K562 (cell line): Measurements from ENCODE around the gene TFE3. TPM values are rescaled to one million over a fixed set of nuclear protein-coding genes. Genes with fewer than 3 reads are reported as not detected.

Experiments
- BCLAF1 ChIP-seq, 2 experiments: fragments of 450-650 bp in 1 of 2; IDR thresholded peaks; 2 replicates each; pipeline ENCODE4 v1.6.1; 2011 to 2017; ENCODE audit warnings: low read depth in 2 of 2, antibody characterized with exemption in 1 of 2, borderline replicate concordance in 1 of 2, low read length in 1 of 2, mild to moderate bottlenecking in 1 of 2, mixed read lengths in 1 of 2; ENCODE audit not compliant: control insufficient read depth in 1 of 2
- BCOR ChIP-seq: fragments of 450-650 bp; IDR thresholded peaks from 2 replicates; pipeline ENCODE4 v1.6.1; 2016
- CEBPB ChIP-seq: fragments of 450-650 bp; IDR thresholded peaks from 2 replicates; pipeline ENCODE4 v1.6.1; 2016; ENCODE audit warnings: missing genetic modification characterization, missing compliant biosample characterization
- CEBPG ChIP-seq, 3 experiments: fragments of 200-800 bp in 1 of 3; sonication (Bioruptor generic) in 1 of 3; sonication (generic) in 1 of 3; formaldehyde crosslinking in 1 of 3; IDR thresholded peaks in 2 of 3; conservative IDR thresholded peaks in 1 of 3; 2 replicates each; pipeline versions ENCODE4 v1.6.1 to v1.8.0; 2016 to 2022; ENCODE audit warnings: missing compliant biosample characterization in 2 of 3, missing genetic modification characterization in 2 of 3, mild to moderate bottlenecking in 1 of 3, missing genetic modification reagents in 1 of 3
- CHD4 ChIP-seq: fragments of 200-600 bp; sonication (generic); IDR thresholded peaks from 3 replicates; pipeline ENCODE4 v1.6.1; 2012; ENCODE audit warnings: low read depth, mild to moderate bottlenecking, mixed read lengths, low read length, inconsistent platforms; ENCODE audit not compliant: insufficient read depth, insufficient replicate concordance, poor library complexity, severe bottlenecking
- CREM ChIP-seq: IDR thresholded peaks from 2 replicates; pipeline ENCODE4 v1.6.1; 2014; ENCODE audit warnings: antibody characterized with exemption, low read depth
- E2F8 ChIP-seq: fragments of 450-650 bp; IDR thresholded peaks from 2 replicates; pipeline ENCODE4 v1.7.1; 2018; ENCODE audit warnings: mild to moderate bottlenecking, low read depth; ENCODE audit not compliant: partially characterized antibody
- HNRNPLL ChIP-seq: fragments of 200-400 bp; formaldehyde crosslinking; IDR thresholded peaks from 2 replicates; pipeline ENCODE4 v1.6.1; 2017; ENCODE audit warnings: low read length, low read depth, mild to moderate bottlenecking; ENCODE audit not compliant: poor library complexity, severe bottlenecking
- JUND ChIP-seq, 2 experiments: IDR thresholded peaks; 2 replicates in 1 of 2; 3 replicates in 1 of 2; pipeline ENCODE4 v1.6.1; 2011; ENCODE audit warnings: borderline replicate concordance in 2 of 2, low read depth in 2 of 2, low read length in 2 of 2, improper control_type of control experiment in 1 of 2, missing biosample characterization in 1 of 2, missing genetic modification characterization in 1 of 2, missing genetic modification reagents in 1 of 2
- MNT ChIP-seq, 2 experiments: fragments of 450-650 bp; conservative IDR thresholded peaks; 2 replicates each; pipeline ENCODE4 v1.6.1; 2017; ENCODE audit warnings: mild to moderate bottlenecking in 2 of 2, moderate library complexity in 2 of 2
- PRMT5 ChIP-seq: sonication (generic); formaldehyde crosslinking; IDR thresholded peaks from 2 replicates; pipeline ENCODE4 v1.5.0; 2020; ENCODE audit warnings: missing genetic modification reagents
- SPI1 ChIP-seq: IDR thresholded peaks from 2 replicates; pipeline ENCODE4 v1.6.1; 2011; ENCODE audit warnings: low read depth, low read length, control low read depth, borderline replicate concordance
- ZBTB33 ChIP-seq: sonication (generic); formaldehyde crosslinking; IDR thresholded peaks from 2 replicates; pipeline ENCODE4 v1.8.1; 2023; ENCODE audit warnings: mild to moderate bottlenecking, missing genetic modification reagents
- ZBTB7A ChIP-seq: IDR thresholded peaks from 2 replicates; pipeline ENCODE4 v1.6.1; 2011; ENCODE audit warnings: low read depth, mild to moderate bottlenecking, low read length, moderate library complexity, borderline replicate concordance; ENCODE audit not compliant: control insufficient read depth
- polyA plus RNA-seq, 8 experiments: library from polyadenylated mRNA; depleted of rRNA in 4 of 8; stranded (reverse) in 5 of 8; unstranded in 3 of 8; fragments of >200 nt; fragmentation: Nextera tagmentation in 2 of 8; fragmentation: Illumina TruSeq in 1 of 8; extraction: Ambion mirVana in 2 of 8; extraction: Trizol in 1 of 8; gene quantifications; 2 replicates each; pipeline versions ENCODE4 v1.2.1 to v1.2.3, GENCODE V29; 2011 to 2014; ENCODE audit warnings: inconsistent platforms in 1 of 8, missing spikeins in 1 of 8
- total RNA-seq, 7 experiments: library from RNA; depleted of rRNA in 6 of 7; stranded (reverse); fragments of >200 nt in 6 of 7; fragmentation: Illumina TruSeq in 2 of 7; extraction: Trizol in 2 of 7; gene quantifications; 2 replicates each; pipeline versions ENCODE4 v1.2.1 to v1.2.3, GENCODE V29; 2011 to 2021; ENCODE audit warnings: low replicate concordance in 1 of 7

TFE3 gene
- total and polyA plus RNA-seq, 9 of the 15 experiments (the other 6 are each of a cell fraction or from before 2014, with no cell fraction given), result 1.9 to 20.3 (median 11.9) TPM

GRCh38 chrX:49002091-49002935 is 40.8 kb downstream of the TFE3 start, which contains the start of gene GRIPAP1 (continued):
- TF ChIP-seq BCLAF1 (IDR thresholded peaks at IDR 0.05; ENCODE audit: borderline replicate concordance in 1 of 2, control insufficient read depth in 1 of 2, low read depth in 2 of 2, low read length in 1 of 2) (peak in 1 of 2 experiments; percentile 96; a peak in 2 of 4 replicates), SPI1 (0 out of 2 replicates have a peak, but pooled peaks have one; percentile 14), PRMT5 (CRISPR knock-in tag) (no peak), CREM (peak; percentile 63), MNT (conservative IDR thresholded peaks at IDR 0.05) (peak; percentile 22 to 47; a peak in 1 of 4 replicates), JUND (IDR thresholded peaks at IDR 0.05; ENCODE audit: borderline replicate concordance, low read depth, low read length) (peak; percentile 95), JUND (tag; IDR thresholded peaks at IDR 0.05; ENCODE audit: borderline replicate concordance, low read depth, low read length) (no peak), E2F8 (peak; percentile 31), CHD4 (no peak), HNRNPLL (peak; percentile 58), ZBTB33 (CRISPR knock-in tag) (no peak), ZBTB7A (peak; percentile 94), CEBPB (tag) (peak; percentile 92), BCOR (peak; percentile 84), CEBPG (CRISPR knock-in tag; IDR thresholded peaks at IDR 0.05) (peak; percentile 44; the same call in 1 of the 2 replicates), CEBPG (tag; conservative IDR thresholded peaks at IDR 0.05 in 1 of 2, IDR thresholded peaks at IDR 0.05 in 1 of 2) (peak; percentile 41 to 72; a peak in 2 of 4 replicates)
